ENCODE results near the gene PVRIG.
"Not testable (repeated sequence)": the region's sequence is repeated elsewhere in the genome, so short reads cannot be mapped to it uniquely, and the experiment has no call there.

- not testable (repeated sequence) for TF ChIP-seq EZH2 (IDR thresholded peaks at IDR 0.05; ENCODE audit: low read depth, low read length, severe bottlenecking); KDM5A (IDR thresholded peaks at IDR 0.05; ENCODE audit: low read length); CTCF (IDR thresholded peaks at IDR 0.05; ENCODE audit: control extremely low read depth in 1 of 3, insufficient read depth in 1 of 3, low read depth in 1 of 3, low read length in 3 of 3); RBBP5 (IDR thresholded peaks at IDR 0.05; ENCODE audit: borderline replicate concordance, low read depth, low read length); ZNF274 (IDR thresholded peaks at IDR 0.05; ENCODE audit: borderline replicate concordance, extremely low read depth, low read length); SIN3A (conservative IDR thresholded peaks at IDR 0.05 in 1 of 2, IDR thresholded peaks at IDR 0.05 in 1 of 2; ENCODE audit: low read depth in 1 of 2, low read length in 2 of 2); GABPA (IDR thresholded peaks at IDR 0.05; ENCODE audit: borderline replicate concordance, insufficient read depth, low read length); YY1 (IDR thresholded peaks at IDR 0.05; ENCODE audit: low read depth, low read length); SP1 (IDR thresholded peaks at IDR 0.05; ENCODE audit: low read depth, low read length); KDM1A (IDR thresholded peaks at IDR 0.05; ENCODE audit: borderline replicate concordance, low read length); EP300 (IDR thresholded peaks at IDR 0.05; ENCODE audit: borderline replicate concordance in 1 of 2, low read depth in 2 of 2, low read length in 2 of 2); E2F6 (IDR thresholded peaks at IDR 0.05)
Measured at GRCh38 chr7:100265851-100266250, 46.1 kb downstream of the PVRIG start.
